SIG-M5 (cell line): Measurements from ENCODE around the gene RBM44.

Experiments used
- DNase-seq: peaks from one replicate; lab custom pipeline; 2025; lab: John Stamatoyannopoulos, UW

Gene RBM44

DNA sequence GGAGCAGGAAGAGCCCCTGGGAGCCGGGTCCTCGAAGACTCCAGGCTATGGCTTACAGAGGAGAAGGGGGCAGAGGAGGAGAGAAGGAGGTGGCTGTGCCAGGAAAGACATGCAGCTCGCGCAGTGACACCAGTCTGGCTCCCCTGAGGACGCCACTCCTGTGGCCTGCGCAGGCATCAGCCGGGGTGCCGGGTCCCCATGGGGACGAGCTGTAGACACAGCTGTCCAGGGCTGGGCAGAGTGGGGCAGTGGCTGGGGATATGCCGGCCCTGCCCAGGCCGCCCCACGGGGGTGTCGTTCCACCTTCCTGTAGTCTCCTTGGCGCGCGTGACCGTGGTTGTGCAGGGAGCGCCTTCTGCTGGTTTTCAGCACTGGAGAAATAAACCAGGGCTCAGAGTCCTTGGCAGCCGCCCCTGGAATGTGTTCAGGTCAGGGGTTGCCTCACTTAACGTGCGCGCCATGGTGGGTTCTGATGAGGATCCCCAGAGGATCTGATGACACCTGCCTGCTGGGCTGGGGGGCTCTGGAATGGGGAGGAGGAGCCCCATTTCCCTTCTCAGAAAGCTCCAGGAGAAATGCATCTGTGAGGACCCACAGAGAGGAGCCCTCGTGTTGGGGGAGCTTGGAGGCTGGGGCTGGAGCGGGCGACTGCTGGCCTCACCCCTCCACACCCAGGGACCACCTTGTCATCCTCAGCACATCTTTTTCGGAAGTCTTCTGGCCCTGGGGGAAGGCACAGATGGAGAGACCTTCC is 87.5 kb downstream of the RBM44 start:
- no peak for DNase-seq

DNA sequence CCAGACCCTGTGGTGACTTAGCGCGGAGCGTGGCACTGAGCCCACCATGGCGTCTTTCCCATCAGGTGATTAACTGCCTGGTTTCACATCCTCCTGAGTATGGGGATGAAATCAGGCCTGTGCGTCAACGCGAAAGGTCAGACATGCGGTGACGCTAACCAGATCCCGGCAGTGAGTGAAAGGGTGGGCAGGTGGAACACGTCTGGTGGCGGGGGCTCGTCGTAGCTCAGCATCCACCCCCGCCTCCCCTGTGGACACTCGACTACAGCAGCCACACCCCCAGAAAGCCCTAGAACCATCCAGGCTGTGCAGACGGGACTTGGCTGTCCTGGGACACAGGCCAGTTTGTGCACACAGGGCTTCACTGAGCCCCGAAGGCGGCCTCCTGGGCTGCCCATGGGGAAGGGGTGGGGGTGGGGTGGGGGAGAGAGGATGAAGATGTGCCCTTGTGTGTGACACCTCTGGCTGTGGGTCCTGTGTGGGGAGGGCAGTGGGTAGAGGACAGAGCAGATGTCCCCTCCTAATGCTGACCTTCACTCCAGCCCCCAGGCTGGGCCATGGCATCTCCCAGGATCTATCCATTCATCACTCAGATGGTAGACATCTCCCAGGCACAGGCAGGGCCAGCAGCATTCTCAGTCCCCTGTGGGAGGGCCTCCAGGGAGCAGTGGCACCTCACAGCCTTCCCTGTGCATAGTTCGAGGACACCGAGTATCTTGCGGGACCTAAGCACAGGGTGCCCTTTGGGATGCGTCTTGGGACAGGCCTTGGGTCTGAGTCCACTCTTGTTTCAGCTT is 88.3 kb downstream of the RBM44 start:
- DNase-seq: no peak

DNA sequence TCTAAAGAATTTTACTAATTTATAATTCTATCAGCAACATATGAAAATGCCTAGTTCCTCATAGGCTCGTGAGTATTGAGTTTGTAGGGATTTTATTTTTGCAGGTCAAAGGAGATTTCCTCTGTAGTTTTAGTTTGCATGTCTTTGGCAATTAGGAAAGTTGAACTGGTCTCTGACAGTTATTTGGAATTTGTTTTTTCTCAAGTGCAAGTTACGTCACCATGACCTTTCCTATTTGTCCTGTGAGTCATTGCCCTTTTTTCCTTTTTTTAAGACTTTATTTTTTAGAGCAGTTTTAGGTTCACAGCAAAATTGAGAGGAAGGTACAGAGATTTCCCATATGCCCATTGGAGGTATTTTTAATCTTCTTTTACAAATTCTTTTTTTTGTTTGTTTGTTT is 89.8 kb downstream of the RBM44 start:
- no peak for DNase-seq

DNA sequence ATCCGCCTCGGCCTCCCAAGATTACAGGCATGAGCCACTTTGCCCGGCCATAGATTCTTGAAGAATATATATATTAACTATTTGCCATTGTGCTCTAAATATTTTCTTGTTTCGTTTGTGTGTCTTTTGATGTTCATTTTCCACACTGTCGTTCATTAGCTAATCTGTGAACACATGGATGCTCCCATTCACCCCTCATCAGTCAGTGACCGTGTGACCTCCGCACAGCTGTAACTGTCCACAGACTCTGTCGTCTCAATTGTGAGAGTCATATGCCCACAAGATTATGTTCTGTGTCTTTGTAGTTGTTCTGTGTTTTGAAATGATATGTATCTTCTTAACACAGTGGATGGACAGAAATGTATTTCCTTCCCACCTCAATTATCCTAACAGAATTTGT is 90.4 kb downstream of the RBM44 start:
- no peak for DNase-seq

DNA sequence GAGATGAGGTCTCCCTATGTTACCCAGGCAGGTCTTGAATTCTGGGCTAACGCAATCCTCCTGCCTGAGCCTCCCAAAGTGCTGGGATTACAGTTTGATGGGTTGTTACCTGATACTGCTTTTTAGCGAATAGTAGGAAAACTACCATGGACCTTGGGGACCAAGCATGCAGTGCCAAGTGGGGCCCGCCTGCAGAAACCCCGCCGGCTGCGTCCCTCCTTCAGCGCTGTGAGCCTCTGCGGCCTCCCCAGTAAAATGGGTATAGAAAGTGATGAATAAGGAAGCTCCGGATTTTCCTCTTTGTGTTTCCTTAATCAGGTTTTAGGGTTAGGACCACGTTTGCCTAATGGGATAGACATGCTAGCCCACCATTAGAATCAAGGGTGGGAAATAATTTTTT is 91.2 kb downstream of the RBM44 start:
- no peak for DNase-seq
